NCI-H460 (cell line): ENCODE measurements around the gene FOLR2. TPM values are rescaled to one million over a fixed set of nuclear protein-coding genes. Genes with fewer than 3 reads are reported as not detected.
A peak's percentile ranks its signal among the peaks of the same experiment; 100 is the strongest.
"Not testable (repeated sequence)": the region's sequence is repeated elsewhere in the genome, so short reads cannot be mapped to it uniquely, and the experiment has no call there.

Experiments used
- DNase-seq: peaks from one replicate; pipeline ENCODE4 v3.0.0-alpha.2; 2016; ENCODE audit warnings: low read depth; ENCODE audit errors: extremely low read depth
- total RNA-seq: library from RNA; depleted of rRNA; stranded (reverse); fragments of >200 nt; shearing (Covaris generic); gene quantifications from 2 replicates; pipeline ENCODE4 v1.2.3, GENCODE V29; 2014

Gene FOLR2
- total RNA-seq, 1 experiment from 2014 or later: not detected

DNA sequence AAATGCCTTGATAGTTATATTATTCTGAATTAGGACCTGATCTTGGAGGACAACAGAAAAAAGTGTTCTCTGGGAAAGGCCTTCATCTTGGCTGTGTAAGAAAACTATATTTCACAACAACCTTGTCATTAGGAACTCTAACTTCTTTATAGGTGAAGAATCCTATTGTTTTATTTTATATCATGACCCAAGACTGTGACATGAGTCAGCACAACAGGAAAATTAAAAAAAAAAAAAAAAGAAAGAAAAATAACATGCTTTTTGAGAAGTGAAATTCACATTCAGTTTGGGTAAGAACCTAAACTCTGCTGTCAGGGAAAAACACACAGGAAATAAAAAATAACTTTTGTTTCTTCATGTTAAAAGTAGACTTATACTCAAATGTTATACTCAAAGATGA, 11.7 kb upstream of the FOLR2 start:
- DNase-seq: no peak

DNA sequence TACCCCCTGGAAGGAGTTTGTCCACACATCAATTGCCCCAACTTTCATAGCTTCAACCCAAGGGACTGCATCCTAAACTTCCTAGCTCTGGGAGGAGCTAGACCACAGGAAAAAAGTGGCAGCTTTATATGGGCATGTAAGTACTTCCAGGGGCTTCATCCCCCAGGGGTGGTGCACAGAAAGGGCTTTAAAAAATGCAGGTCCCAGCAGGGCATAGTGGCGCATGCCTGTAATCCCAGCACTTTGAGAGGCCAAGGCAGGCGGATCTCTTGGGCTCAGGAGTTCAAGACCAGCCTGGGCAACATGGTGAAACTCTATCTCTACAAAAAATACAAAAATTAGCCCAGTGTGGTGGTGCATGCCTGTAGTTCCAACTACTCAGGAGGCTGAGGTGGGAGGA, 9.8 kb upstream of the FOLR2 start:
- not testable (repeated sequence) for DNase-seq

DNA sequence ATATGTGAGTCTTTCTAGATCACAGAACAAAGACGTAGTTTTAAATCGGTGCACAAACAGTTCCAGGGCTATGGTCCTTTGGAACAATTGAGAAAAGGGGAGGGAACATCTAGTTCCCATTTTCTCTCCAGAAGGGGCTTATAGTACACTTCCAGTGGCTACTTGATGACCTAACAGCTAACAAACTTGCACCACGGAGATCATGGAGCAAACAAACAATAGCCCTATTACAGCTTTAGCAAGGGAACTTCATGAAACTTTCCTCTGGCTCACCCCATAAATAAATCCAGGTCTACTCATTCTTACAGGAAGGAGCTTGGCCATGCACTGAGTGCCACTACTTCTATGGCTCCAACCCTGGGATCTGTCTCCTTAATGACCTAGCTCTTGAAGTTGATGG, 8.3 kb upstream of the FOLR2 start:
- no peak for DNase-seq

- DNase-seq: no peak
Observed at GRCh38 chr11:72209101-72209500, 7.5 kb upstream of the FOLR2 start.

DNA sequence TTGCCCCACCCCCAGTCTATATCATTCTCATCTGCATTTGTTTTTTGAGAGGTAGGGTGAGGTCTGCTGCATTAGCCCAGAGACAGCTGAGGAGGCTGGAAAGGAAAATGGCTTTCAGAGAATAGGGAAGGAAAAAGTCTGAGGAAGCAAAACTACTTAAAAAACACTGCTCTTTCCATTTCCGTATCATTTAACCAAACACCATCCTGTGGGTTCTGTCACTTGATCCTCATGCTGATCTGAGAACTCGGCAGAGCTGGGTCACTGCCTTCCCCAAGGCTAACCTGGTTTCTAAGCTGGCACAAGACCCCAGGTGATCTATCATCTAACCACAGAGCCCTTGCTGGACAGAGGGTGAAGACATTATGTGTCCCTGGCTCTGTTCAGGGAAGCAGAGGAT, 1.2 kb downstream of the FOLR2 start:
- DNase-seq: no peak

DNA sequence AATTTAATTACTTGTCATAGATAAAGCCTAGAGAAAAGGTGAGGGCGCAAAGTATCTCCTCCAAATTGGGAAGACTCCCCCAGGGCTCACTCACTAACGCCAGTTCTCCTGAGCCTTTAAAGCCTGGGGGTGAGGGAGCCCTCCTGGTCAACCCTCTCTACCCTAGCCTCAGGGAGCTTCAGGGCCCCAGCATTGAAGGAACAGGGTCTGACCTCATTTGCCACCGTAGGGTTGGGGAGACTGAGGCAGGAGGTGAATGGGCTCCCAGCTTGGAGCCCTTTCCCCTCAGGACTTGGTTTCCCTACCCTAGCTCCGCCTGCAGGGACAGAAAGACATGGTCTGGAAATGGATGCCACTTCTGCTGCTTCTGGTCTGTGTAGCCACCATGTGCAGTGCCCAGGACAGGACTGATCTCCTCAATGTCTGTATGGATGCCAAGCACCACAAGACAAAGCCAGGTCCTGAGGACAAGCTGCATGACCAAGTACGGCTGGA, 1.7 kb downstream of the FOLR2 start:
- no peak for DNase-seq

DNA sequence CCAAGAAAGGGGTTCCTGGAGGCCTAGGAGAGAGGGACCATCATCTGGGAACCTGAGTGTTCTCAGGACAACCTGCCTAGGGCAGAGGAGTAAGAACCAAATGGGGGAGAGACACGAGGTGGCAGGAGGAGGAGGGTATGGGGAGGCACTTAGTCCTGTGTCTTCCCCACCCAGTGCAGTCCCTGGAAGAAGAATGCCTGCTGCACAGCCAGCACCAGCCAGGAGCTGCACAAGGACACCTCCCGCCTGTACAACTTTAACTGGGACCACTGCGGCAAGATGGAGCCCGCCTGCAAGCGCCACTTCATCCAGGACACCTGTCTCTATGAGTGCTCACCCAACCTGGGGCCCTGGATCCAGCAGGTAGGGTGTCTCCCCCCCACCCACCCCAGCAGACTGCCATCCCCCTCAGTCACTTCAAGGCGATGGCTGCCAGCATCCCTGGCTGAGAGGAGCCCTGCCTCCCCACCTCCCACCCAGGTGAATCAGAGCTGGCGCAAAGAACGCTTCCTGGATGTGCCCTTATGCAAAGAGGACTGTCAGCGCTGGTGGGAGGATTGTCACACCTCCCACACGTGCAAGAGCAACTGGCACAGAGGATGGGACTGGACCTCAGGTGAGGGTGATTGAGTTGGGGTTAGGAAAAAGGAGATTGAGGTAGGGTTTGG, 4.2 kb downstream of the FOLR2 start:
- no peak for DNase-seq

- no peak for DNase-seq
Observed at GRCh38 chr11:72221386-72222075, 4.9 kb downstream of the FOLR2 start.

- DNase-seq: no peak
Observed at GRCh38 chr11:72222106-72222891, 5.7 kb downstream of the FOLR2 start.

DNA sequence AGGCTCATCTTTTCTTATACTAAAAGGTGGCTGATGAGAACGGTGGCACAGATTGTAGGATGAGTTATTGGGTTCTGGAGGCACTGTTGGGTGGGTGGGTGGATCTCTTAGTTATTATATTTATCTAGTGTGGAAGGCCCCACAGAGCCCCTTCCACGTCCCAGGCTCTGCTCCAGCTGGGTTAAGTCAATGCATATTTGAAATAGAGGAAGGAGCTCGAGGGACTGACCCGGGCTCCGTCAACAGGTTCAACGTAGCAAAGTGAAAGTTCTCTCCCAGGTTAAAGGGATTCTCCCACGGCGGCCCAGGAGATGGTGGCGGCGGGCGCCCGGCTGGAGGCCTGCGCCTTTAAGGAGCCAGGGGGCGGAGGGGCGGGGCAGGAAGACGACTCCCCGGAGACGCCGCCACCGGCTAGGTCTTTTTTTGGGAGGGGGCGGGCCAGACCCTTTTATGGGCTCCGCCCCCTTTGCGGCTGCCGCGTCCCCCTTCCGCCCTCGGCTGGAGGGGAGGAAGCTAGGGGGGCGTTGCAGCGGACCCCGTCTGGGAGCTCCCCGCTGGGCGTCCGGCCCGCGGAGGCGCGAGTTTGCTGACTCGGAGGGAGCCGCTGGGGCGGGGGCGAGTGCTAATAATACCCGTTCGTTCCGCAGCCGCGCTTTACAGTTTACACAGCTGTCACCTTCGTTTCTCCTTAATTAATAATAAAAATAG, 6.5 kb downstream of the FOLR2 start:
- DNase-seq: peak; percentile 70

DNA sequence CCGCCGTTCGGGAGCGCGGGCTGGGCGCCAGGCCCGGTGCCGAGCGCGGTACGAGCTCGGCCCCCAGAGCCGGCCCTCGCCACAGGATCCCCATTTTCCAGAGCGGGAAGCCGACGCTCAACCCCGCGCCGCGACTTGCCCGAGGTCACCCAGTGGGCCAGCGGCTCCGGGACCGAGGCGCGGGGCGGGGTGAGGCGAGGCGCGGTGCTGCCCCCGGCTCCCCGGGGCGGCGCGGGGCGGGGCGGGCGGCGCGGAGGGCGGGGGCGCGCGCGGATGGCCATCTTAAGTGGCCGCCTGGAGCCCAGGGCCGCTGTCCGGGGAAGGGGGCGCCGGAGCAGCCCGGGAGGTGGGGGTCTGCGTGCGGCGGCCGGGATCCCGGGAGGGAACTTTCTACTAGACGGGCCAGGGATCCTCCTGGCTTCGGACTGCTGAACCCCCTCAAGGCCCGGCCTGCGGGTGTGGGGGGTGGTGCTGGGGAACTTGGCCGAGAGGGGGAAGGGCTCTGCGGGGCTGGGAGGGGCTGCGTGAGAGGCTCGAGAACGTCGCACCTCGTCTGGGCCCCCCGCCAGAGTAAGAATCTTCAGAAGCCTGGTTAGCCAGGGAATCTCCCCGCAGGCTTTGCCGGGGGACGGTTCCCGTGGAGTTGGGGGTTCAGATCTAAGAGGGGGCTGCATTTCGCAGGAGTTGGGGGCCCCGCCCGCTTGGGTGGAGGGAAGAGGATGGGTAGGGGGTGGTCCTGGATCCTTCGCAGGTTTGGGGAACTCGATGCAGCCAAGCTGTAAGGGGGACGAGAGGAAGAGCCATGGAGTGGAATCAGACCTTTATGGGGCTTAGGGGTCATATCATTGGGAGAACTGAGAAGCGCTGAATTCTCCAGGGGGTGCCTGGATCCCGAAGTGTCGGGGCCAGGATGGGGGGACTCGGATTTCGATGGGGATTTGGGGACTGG, 7.3 kb downstream of the FOLR2 start:
- DNase-seq: peak; percentile 38

GRCh38 chr11:72224564-72225410, 8.2 kb downstream of the FOLR2 start, which contains the start of gene INPPL1:
Gene INPPL1 (plus strand): TSS chr11:72224767. CDS start chr11:72224985, 218 bp downstream.
- DNase-seq: peak; percentile 18

- DNase-seq: no peak
Observed at GRCh38 chr11:72225411-72225951, 8.9 kb downstream of the FOLR2 start.

DNA sequence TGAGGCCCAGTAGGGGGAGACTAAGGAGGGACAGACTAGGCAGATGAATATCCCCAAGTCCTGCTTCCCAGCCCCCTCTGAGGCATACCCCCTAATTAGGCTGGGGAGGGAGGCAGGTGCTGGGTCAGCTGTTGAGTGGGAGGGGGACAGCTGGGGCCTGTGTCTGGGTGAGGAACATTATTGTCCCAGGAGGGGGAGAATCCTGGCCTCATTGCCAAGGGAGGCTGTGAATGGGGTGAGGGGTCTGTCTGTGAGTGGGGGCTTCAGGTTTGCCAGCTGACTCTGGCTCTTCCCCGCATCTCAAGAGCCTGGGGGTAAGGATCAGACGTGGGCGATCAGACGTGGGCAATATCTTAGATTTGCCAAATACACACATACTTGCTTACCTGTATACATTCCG, 10.1 kb downstream of the FOLR2 start:
- DNase-seq: no peak

GRCh38 chr11:72227316-72228228, 11.0 kb downstream of the FOLR2 start:
- no peak for DNase-seq

DNA sequence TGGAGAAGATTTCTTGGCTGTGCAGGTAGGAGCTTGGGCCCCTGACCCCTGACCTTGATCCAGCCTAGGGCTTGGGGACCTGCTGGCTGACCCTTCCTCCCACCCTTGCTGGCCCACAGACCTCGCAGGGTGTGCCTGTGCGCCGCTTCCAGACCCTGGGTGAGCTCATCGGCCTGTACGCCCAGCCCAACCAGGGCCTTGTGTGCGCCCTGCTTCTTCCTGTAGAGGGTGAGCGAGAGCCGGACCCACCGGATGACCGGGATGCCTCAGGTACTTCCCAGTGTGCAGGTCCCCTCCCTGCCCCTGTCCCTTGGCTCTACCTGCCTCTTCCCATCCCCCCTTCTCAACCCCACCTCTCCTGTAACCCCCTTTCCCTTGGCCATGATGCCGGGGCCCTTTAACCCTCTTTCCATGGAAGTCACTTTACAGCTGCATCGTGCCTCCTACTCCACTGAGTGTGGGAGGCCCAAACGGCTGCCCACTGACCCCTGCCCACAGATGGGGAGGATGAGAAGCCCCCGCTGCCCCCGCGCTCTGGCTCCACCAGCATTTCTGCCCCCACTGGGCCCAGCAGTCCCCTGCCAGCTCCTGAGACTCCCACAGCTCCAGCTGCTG, 11.7 kb downstream of the FOLR2 start:
- no peak for DNase-seq

GRCh38 chr11:72228844-72229231, 12.2 kb downstream of the FOLR2 start:
- DNase-seq: no peak
